ENCODE results near the gene EXOC2.

EXOC2 gene

DNA sequence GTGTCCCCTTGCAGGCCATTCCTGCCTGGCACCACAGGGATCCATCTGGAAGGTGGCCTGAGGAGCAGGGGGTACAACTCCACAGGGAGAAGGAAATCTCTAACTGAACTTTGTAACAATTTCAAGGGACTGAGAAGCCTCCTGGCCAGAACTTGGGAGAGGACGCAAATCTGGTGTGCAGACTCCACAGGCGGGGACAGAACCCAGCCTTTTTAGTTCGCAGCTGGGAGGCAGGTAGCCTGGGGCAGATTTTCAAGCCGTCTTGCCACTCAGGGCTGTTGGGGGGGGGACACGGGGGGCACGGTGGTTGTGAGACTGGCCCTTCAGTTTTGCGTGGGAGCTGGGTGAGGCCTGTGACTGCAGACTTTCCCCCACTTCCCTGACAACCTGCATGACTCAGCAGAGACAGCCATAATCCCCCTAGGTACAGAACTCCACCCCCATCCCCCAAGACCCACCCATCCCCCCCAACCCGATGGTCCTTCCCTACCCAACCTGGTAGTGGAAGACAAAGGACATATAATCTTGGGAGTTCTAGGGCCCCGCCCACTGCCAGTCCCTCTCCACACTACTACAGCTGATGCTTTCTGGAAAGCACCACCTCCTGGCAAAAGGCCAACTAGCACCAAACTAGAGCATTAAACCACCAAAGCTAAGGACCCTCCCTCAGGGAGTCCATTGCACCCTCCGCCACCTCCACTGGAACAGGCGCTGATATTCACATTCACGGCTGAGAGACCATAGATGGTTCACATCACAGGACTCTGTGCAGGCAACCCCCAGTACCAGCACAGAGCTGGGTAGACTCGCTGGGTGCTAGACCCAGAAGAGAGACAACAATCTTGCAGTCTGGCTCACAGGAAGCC, 33.0 kb downstream of the EXOC2 start:
- Histone ChIP-seq H2AK5ac (ENCODE audit: low read depth, low read length) (peak overlapping the region; percentile 17), H3K27ac (replicated peaks; ENCODE audit: low read length) (no peak overlapping the region), H3K79me1 (ENCODE audit: low read depth, low read length) (peaks cover 1% of the 10 kb centered on the region), H2BK120ac (ENCODE audit: low read depth, low read length) (no peak overlapping the region), H3K23ac (ENCODE audit: low read depth, low read length, poor library complexity) (no peak overlapping the region), H4K91ac (ENCODE audit: low read depth, low read length, poor library complexity) (no peak overlapping the region), H2BK5ac (ENCODE audit: low read length) (no peak overlapping the region), H3K9ac (ENCODE audit: low read depth, low read length, poor library complexity) (no peak overlapping the region), H3K4me2 (ENCODE audit: insufficient read depth, low read length, poor library complexity, severe bottlenecking) (no peak overlapping the region), H2AFZ (ENCODE audit: low read length) (no peak overlapping the region), H3K27me3 (ENCODE audit: control insufficient read depth in 3 of 3, insufficient read depth in 3 of 3, low read depth in 1 of 3, low read length in 3 of 3) (no peaks in the 10 kb centered on the region), H3K4me3 (ENCODE audit: low read length in 2 of 2) (no peak overlapping the region), H3K4me1 (ENCODE audit: control insufficient read depth in 2 of 2, insufficient read depth in 1 of 2, low read depth in 1 of 2, low read length in 2 of 2) (peaks cover 0 to 7% of the 10 kb centered on the region in 2 donors), H4K8ac (ENCODE audit: low read depth, low read length) (no peak overlapping the region), H3K36me3 (replicated peaks in 1 of 2; ENCODE audit: control insufficient read depth in 2 of 2, insufficient read depth in 2 of 2, low read length in 2 of 2) (peaks cover 2 to 5% of the 10 kb centered on the region in 2 donors), H3K9me3 (replicated peaks in 1 of 2; ENCODE audit: control insufficient read depth in 2 of 2, insufficient read depth in 1 of 2, low read depth in 1 of 2, low read length in 2 of 2) (peaks cover under 1 to 1% of the 10 kb centered on the region in 2 donors), H3K14ac (ENCODE audit: low read length) (no peak overlapping the region), H2BK12ac (ENCODE audit: low read length) (no peak overlapping the region), H3K18ac (ENCODE audit: low read length) (peak overlapping the region; percentile 86), H3K4ac (ENCODE audit: low read length) (no peak overlapping the region), H2BK15ac (ENCODE audit: low read length) (no peak overlapping the region)
- WGBS, 2 donors (ENCODE audit: extremely low coverage in 2 of 2, insufficient read length in 2 of 2, insufficient replicate concordance in 1 of 2), result no CpG with 5 or more reads among the region's 13 CpGs
- no peak for DNase-seq (ENCODE audit: low spot score)

DNA sequence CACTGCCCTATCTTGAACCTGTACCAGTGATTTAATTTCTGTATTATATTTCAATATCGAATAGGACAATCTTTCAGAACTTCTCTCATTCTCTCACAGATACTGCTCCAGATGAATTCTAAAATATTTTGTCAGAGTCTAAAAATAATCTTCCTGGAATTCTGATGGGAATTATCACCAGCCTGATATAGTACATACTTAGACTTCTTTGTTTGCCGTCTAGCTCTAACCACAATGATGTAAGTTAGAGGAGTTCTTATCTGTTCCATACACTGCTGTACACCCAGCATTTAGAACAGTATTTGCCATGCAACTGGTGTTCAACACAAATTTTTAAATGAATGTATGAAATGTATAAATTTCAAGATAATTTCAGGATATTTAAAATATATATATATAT, 34.7 kb downstream of the EXOC2 start:
- Histone ChIP-seq H3K27ac (replicated peaks; ENCODE audit: low read length) (no peak overlapping the region), H2BK120ac (ENCODE audit: low read depth, low read length) (no peak overlapping the region), H2AK5ac (ENCODE audit: low read depth, low read length) (no peak overlapping the region), H3K79me1 (ENCODE audit: low read depth, low read length) (peaks cover 1% of the 10 kb centered on the region), H3K4me1 (ENCODE audit: control insufficient read depth in 2 of 2, insufficient read depth in 1 of 2, low read depth in 1 of 2, low read length in 2 of 2) (peaks cover 0 to 7% of the 10 kb centered on the region in 2 donors), H3K14ac (ENCODE audit: low read length) (no peak overlapping the region), H3K23ac (ENCODE audit: low read depth, low read length, poor library complexity) (no peak overlapping the region), H3K18ac (ENCODE audit: low read length) (no peak overlapping the region), H3K4me2 (ENCODE audit: insufficient read depth, low read length, poor library complexity, severe bottlenecking) (no peak overlapping the region), H2BK5ac (ENCODE audit: low read length) (no peak overlapping the region), H3K4ac (ENCODE audit: low read length) (no peak overlapping the region), H4K8ac (ENCODE audit: low read depth, low read length) (no peak overlapping the region), H3K4me3 (ENCODE audit: low read length in 2 of 2) (no peak overlapping the region), H3K9me3 (replicated peaks in 1 of 2; ENCODE audit: control insufficient read depth in 2 of 2, insufficient read depth in 1 of 2, low read depth in 1 of 2, low read length in 2 of 2) (peaks cover 0 to 1% of the 10 kb centered on the region in 2 donors), H2AFZ (ENCODE audit: low read length) (no peak overlapping the region), H3K27me3 (ENCODE audit: control insufficient read depth in 3 of 3, insufficient read depth in 3 of 3, low read depth in 1 of 3, low read length in 3 of 3) (no peaks in the 10 kb centered on the region), H3K36me3 (replicated peaks in 1 of 2; ENCODE audit: control insufficient read depth in 2 of 2, insufficient read depth in 2 of 2, low read length in 2 of 2) (peaks cover 2 to 5% of the 10 kb centered on the region in 2 donors), H4K91ac (ENCODE audit: low read depth, low read length, poor library complexity) (no peak overlapping the region), H3K9ac (ENCODE audit: low read depth, low read length, poor library complexity) (no peak overlapping the region), H2BK15ac (ENCODE audit: low read length) (no peak overlapping the region), H2BK12ac (ENCODE audit: low read length) (no peak overlapping the region)
- WGBS, 2 donors (ENCODE audit: extremely low coverage in 2 of 2, insufficient read length in 2 of 2, insufficient replicate concordance in 1 of 2), result no CpG with 5 or more reads among the region's 2 CpGs
- no peak for DNase-seq (ENCODE audit: low spot score)

DNA sequence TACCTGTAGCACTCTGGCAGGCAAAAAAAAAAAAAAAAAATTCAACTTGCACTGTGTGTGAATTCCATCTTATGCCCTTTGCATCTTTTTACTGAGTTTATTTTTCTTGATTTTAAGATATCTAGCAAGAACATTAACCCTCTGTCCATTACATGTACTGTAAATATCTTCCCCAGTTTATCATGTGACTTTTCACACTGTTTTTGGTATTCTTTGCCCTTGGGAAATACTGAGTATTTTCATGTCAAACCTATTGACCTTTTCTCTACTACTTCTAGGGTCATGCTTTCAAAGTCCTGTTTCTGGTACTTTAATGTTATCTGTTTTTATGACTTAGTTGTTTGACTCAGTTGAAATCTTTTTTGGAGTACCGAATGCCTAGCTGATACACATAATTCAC, 35.2 kb downstream of the EXOC2 start:
- no peak for DNase-seq (ENCODE audit: low spot score)
- no peak overlapping the region for H4K8ac ChIP-seq (ENCODE audit: low read depth, low read length)
- no peak overlapping the region for H3K4me2 ChIP-seq (ENCODE audit: insufficient read depth, low read length, poor library complexity, severe bottlenecking)
- H3K9ac ChIP-seq (ENCODE audit: low read depth, low read length, poor library complexity), result no peak overlapping the region
- peaks cover 1% of the 10 kb centered on the region for H3K79me1 ChIP-seq (ENCODE audit: low read depth, low read length)
- H3K27me3 ChIP-seq (ENCODE audit: control insufficient read depth in 3 of 3, insufficient read depth in 3 of 3, low read depth in 1 of 3, low read length in 3 of 3), result no peaks in the 10 kb centered on the region
- no peak overlapping the region for H2BK15ac ChIP-seq (ENCODE audit: low read length)
- H2BK5ac ChIP-seq (ENCODE audit: low read length), result no peak overlapping the region
- no peak overlapping the region for H3K18ac ChIP-seq (ENCODE audit: low read length)
- no peak overlapping the region for H2AFZ ChIP-seq (ENCODE audit: low read length)
- peaks cover 0 to 1% of the 10 kb centered on the region in 2 donors for H3K9me3 ChIP-seq (replicated peaks in 1 of 2; ENCODE audit: control insufficient read depth in 2 of 2, insufficient read depth in 1 of 2, low read depth in 1 of 2, low read length in 2 of 2)
- no peak overlapping the region for H2AK5ac ChIP-seq (ENCODE audit: low read depth, low read length)
- no peak overlapping the region for H3K27ac ChIP-seq (replicated peaks; ENCODE audit: low read length)
- H3K23ac ChIP-seq (ENCODE audit: low read depth, low read length, poor library complexity), result no peak overlapping the region
- H3K4me1 ChIP-seq (ENCODE audit: control insufficient read depth in 2 of 2, insufficient read depth in 1 of 2, low read depth in 1 of 2, low read length in 2 of 2), result peaks cover 0 to 7% of the 10 kb centered on the region in 2 donors
- no peak overlapping the region for H3K4ac ChIP-seq (ENCODE audit: low read length)
- WGBS, 2 donors (ENCODE audit: extremely low coverage in 2 of 2, insufficient read length in 2 of 2, insufficient replicate concordance in 1 of 2), result no CpG with 5 or more reads among the region's 1 CpG
- H3K14ac ChIP-seq (ENCODE audit: low read length), result no peak overlapping the region
- H4K91ac ChIP-seq (ENCODE audit: low read depth, low read length, poor library complexity), result no peak overlapping the region
- no peak overlapping the region for H3K4me3 ChIP-seq (ENCODE audit: low read length in 2 of 2)
- H3K36me3 ChIP-seq (replicated peaks in 1 of 2; ENCODE audit: control insufficient read depth in 2 of 2, insufficient read depth in 2 of 2, low read length in 2 of 2), result peaks cover 2 to 5% of the 10 kb centered on the region in 2 donors
- H2BK12ac ChIP-seq (ENCODE audit: low read length), result no peak overlapping the region
- no peak overlapping the region for H2BK120ac ChIP-seq (ENCODE audit: low read depth, low read length)

DNA sequence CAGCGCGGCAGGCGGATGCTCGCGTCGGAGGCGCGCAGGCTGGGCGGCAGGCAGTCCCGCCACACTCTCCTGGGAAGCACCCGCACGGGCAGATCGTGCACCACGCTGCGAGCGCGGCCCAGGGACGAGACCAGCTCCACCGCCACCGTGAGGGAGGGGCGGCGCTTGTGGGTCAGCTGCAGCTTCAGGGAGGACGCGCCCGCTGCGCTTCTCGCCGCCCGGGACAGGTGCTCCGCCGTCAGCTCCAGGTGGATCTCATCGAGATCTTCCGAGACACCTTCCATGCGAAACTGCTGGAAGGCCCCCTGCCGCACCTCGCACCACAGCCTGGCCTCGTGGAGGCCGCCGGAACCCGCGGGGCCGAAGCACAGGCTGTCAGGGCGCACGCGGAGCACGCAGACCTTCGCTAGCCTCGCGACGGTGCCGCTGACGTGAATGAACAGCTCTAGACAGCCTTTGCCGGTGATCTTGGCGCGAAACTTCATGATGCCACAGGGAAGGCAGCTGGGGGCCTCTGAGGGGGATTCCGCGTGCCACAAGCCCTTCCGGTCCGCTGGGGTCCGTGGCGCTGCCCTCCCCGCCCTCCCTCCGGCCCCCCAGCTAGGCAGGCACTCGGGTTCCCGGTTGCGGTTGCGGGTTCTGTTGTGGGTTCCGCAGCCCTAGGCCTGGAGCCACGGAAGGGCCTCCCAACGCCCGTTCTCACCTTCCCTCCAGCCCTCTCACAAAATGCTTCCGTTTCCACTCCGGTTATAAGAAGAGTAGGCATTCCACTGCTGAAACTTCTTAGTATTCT, 36.3 kb downstream of the EXOC2 start, which contains the start of gene HUS1B:
Gene HUS1B, minus strand, starts transcription at position 641 of the 793 bp plus-strand sequence. Its CDS starts 156 bp downstream, at position 485.
- Histone ChIP-seq H3K9me3 (replicated peaks in 1 of 2; ENCODE audit: control insufficient read depth in 2 of 2, insufficient read depth in 1 of 2, low read depth in 1 of 2, low read length in 2 of 2) (peaks cover 0 to 1% of the 10 kb centered on the region in 2 donors), H3K27ac (replicated peaks; ENCODE audit: low read length) (no peak within 1 kb of the TSS), H2BK5ac (ENCODE audit: low read length) (no peak within 1 kb of the TSS), H3K9ac (ENCODE audit: low read depth, low read length, poor library complexity) (peak within 1 kb of the TSS; percentile 39), H3K18ac (ENCODE audit: low read length) (peak within 1 kb of the TSS; percentile 55), H2BK12ac (ENCODE audit: low read length) (peak within 1 kb of the TSS; percentile 93), H3K4me2 (ENCODE audit: insufficient read depth, low read length, poor library complexity, severe bottlenecking) (no peak within 1 kb of the TSS), H3K36me3 (replicated peaks in 1 of 2; ENCODE audit: control insufficient read depth in 2 of 2, insufficient read depth in 2 of 2, low read length in 2 of 2) (peaks cover 2 to 5% of the 10 kb centered on the region in 2 donors), H3K4me3 (ENCODE audit: low read length in 2 of 2) (peak within 1 kb of the TSS in 1 of 2 donors; percentile 59), H3K14ac (ENCODE audit: low read length) (peak within 1 kb of the TSS; percentile 86), H2AFZ (ENCODE audit: low read length) (no peak within 1 kb of the TSS), H2BK15ac (ENCODE audit: low read length) (no peak within 1 kb of the TSS), H3K79me1 (ENCODE audit: low read depth, low read length) (peaks cover 1% of the 10 kb centered on the region), H4K8ac (ENCODE audit: low read depth, low read length) (no peak within 1 kb of the TSS), H3K4me1 (ENCODE audit: control insufficient read depth in 2 of 2, insufficient read depth in 1 of 2, low read depth in 1 of 2, low read length in 2 of 2) (peaks cover 0 to 7% of the 10 kb centered on the region in 2 donors), H3K23ac (ENCODE audit: low read depth, low read length, poor library complexity) (peak within 1 kb of the TSS; percentile 70), H3K4ac (ENCODE audit: low read length) (no peak within 1 kb of the TSS), H2AK5ac (ENCODE audit: low read depth, low read length) (no peak within 1 kb of the TSS), H4K91ac (ENCODE audit: low read depth, low read length, poor library complexity) (no peak within 1 kb of the TSS), H2BK120ac (ENCODE audit: low read depth, low read length) (no peak within 1 kb of the TSS), H3K27me3 (ENCODE audit: control insufficient read depth in 3 of 3, insufficient read depth in 3 of 3, low read depth in 1 of 3, low read length in 3 of 3) (no peaks in the 10 kb centered on the region)
- DNase-seq (ENCODE audit: low spot score), result no peak
- WGBS, 2 donors (ENCODE audit: extremely low coverage in 2 of 2, insufficient read length in 2 of 2, insufficient replicate concordance in 1 of 2), result no CpG with 5 or more reads among the region's 73 CpGs
